Epithelial cell of esophagus (primary cell): ENCODE measurements around the gene ASTN2.

Experiments used
- DNase-seq: peaks from one replicate; pipeline ENCODE4 v3.0.0; 2010; ENCODE audit warnings: low read depth
- H3K4me3 ChIP-seq: 2 replicates; pipeline ENCODE4 v1.5.1; 2011; ENCODE audit warnings: mild to moderate bottlenecking, low read length, control low read depth
- TF ChIP-seq, protein P1 (sequence below): IDR thresholded peaks from 2 replicates; pipeline ENCODE4 v1.5.1; 2011; ENCODE audit warnings: low read depth, mild to moderate bottlenecking, low read length, control low read depth, inconsistent platforms; ENCODE audit not compliant: insufficient read depth; ENCODE audit errors: missing control alignments

Gene ASTN2

DNA sequence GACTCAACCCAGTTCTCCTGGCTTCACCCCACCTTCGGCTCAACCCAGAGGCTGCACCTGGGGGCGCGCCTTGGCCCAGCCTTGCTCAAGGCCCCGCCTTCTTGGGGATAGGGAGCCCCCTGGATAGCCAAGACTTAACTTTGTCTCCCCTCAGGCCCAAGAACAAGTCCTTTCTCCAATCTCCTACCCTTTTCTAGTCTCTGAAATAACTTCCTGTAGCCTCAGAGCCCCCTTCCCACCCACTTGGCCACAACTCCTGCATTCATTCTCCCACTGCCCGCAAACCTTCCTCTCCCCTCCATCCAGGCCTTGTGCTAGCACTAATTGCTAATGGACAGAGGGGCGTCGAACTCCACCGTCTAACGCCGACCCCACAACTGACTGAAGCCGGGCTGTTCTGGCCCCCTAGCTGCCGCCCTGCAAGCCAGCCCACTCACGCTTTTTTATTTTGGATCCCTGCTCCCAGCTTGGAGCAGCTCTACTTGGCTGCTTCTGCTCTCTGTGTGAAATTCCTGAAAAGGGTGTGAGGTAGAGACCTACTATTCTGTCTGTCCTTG, 579 bp upstream of the ASTN2 start:
- H3K4me3 ChIP-seq: no peak overlapping the region
- TF ChIP-seq, protein P1, sequence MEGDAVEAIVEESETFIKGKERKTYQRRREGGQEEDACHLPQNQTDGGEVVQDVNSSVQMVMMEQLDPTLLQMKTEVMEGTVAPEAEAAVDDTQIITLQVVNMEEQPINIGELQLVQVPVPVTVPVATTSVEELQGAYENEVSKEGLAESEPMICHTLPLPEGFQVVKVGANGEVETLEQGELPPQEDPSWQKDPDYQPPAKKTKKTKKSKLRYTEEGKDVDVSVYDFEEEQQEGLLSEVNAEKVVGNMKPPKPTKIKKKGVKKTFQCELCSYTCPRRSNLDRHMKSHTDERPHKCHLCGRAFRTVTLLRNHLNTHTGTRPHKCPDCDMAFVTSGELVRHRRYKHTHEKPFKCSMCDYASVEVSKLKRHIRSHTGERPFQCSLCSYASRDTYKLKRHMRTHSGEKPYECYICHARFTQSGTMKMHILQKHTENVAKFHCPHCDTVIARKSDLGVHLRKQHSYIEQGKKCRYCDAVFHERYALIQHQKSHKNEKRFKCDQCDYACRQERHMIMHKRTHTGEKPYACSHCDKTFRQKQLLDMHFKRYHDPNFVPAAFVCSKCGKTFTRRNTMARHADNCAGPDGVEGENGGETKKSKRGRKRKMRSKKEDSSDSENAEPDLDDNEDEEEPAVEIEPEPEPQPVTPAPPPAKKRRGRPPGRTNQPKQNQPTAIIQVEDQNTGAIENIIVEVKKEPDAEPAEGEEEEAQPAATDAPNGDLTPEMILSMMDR: no peak
- DNase-seq: no peak

DNA sequence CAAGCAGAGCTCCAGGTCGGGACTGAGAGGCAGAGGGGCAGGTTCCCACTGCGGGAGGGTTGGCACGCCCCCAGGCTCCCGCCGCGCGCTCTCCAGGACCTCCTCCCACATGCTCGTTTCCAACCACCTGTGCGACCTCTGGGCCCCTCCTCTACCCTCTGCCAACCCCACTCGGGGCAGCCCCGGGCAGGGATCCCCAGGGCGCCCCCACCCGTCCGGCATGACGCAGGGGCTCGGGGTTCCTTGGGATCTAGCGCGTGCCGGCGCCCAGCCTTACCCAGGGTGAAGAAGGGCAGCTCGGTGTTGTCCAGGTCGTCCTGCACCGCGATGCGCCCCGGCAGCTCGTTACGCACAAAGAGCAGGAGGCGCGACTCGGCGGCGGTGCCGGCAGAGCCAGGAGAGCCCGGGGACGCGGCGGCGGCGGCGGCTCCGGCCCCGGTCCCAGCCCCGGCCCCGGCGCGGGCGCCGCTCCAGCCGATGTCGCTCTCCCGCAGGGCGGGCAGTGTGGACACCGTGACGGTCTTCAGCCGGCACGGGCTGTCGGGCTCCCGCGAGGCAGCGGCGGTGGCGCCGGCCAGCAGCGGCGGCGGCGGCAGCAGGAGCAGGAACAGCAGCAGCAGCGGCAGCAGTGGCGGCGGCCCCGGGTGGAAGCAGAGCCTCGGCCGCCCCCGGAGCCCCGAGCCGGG, 494 bp downstream of the ASTN2 start:
- peak overlapping the region; percentile 5 for H3K4me3 ChIP-seq
- peak; percentile 24 for DNase-seq
- TF ChIP-seq, protein P1: no peak

DNA sequence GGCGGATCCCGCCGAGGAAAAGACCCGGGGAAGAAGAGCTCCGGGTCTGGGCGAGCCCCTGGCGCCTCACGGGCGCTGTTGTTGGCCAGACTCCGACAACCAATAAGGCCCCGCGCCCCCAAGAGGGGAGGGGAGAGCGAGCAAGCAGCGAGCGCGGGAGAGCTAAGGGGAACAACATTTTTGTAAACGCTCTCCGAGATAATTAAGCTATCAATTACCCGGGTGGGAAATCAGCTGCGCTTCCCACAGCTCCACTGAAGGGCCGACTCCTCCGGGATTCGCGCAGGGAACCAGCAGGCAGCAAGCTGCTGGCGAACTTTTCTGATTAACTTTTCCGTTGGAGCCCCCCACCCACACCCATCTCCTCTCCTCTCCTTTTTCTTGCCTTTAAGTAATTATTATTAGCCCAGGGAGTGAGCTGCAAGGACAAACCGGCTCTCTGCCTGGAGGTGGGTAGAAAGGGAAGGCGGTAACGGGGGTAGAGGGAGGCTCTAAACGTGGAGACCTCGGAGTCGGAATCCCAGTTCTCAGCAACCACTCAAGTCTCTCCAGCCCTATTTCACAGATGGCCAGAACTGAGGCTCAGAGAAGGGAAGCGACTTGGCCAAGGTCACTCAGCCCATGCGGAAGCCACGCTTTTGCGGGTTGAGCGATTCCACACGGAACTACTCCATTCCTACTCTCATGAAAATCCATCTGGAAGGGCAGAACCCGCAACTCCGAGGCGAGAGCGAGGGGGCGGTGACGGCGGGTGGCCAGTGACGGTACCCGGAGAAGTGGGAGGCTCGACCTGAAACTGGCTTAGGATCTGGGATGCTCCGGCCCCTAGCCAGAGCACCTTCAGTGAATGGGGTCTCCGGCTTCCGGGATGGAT, 1.3 kb downstream of the ASTN2 start:
- no peak for DNase-seq
- TF ChIP-seq, protein P1: no peak
- H3K4me3 ChIP-seq: no peak overlapping the region

DNA sequence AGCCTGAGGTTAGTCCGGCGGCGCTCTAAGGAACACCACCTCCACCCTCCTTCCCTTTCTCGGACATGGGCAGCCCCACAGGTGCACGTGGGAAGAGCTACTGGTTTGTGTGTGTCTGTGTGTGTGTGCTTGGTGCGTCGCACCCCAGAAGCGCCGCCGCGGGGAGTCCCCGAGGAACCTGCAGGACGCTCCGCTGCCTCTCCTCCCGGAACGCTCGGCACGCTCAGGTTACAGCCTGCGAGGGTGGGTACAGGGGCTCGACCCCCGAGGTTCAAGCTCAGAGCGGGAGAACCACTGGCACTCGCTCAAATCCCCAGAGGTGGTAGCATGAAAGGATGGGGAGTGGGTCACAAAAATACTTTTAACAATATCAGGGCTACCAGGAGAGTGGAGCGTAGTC, 2.0 kb downstream of the ASTN2 start:
- TF ChIP-seq, protein P1: no peak
- no peak for DNase-seq
- no peak overlapping the region for H3K4me3 ChIP-seq

DNA sequence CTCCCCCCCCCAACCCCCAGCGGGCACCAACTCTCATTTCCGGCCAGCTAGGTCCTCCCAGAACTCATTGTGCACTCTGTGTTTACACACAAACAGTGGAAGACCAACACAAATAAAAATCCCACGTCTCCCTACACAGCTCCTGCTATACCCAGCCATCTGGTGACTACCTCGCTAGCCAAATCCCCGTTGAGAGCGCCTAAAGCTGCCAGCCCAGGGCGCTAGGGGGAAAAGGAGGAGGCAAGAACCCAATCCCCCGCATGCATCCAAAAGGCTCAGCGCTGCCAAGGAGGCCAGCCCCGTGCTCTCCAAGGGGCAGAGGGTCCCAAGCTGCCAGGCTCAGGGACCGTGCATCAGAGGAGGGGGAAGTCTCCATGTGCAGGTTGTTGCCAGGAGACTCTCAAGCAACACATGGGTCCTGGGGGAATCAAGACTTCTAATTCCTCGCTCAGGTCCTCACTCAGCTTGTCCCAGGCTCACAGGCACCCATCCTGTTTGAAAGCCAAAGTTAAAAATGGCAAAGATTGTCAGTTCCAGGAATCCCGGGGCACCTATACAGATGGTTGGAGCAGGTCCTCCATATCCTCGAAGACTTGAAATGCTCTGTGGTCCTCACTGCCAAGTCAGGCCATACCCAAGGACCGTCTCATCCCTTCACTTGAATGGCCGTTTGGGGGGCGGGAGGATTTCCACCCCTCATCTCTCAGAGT, 2.7 kb downstream of the ASTN2 start:
- DNase-seq: no peak
- TF ChIP-seq, protein P1: no peak
- H3K4me3 ChIP-seq: no peak overlapping the region

DNA sequence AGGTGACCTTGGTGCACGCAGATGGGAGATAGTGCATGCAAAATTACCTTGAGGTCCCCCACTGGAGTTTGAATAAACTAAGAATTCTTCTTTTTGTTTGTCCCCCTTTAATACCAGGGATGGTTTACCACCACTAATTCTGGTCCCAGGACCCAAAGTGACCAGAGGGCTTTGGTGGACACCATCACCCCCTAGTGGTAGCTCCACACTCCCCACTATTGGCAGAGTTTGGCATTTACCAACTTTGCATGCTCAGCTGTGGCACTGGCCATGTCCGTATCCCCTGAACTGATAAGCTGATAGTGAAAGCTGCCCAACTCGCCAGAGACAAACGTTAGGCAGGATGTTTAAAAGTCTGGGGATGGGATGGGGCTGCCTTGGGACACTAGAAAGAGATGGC, 3.3 kb downstream of the ASTN2 start:
- peak; percentile 14 for DNase-seq
- H3K4me3 ChIP-seq: no peak overlapping the region
- TF ChIP-seq, protein P1: peak; percentile 46
